Caco-2 (cell line): Measurements from ENCODE around the gene ADH1A. TPM values are rescaled to one million over a fixed set of nuclear protein-coding genes. Genes with fewer than 3 reads are reported as not detected.

ENCODE experiments used
- BruUV-seq: library from RNA; stranded (reverse); fragments of 400-500 nt; replicated peaks from 2 replicates; lab custom pipeline; 2021; lab: Mats Ljungman, UMichigan
- CTCF ChIA-PET: fragments of 300-600 bp; sonication (Branson Sonifier 250); formaldehyde crosslinking; loops from one replicate; lab custom pipeline; 2022; ENCODE audit warnings: antibody characterized with exemption; lab: Charles Lee
- POLR2A ChIA-PET: fragments of 300-600 bp; sonication (Branson Sonifier 250); formaldehyde crosslinking; loops from one replicate; lab custom pipeline; 2022; ENCODE audit warnings: antibody characterized with exemption; lab: Charles Lee
- DNase-seq, 2 experiments: peaks; one replicate each; pipeline versions ENCODE4 v3.0.0 to v3.0.0-alpha.2; 2020 to 2022
- H3K27me3 ChIP-seq: replicated peaks from 2 replicates; pipeline ENCODE4 v1.6.0; 2011; ENCODE audit warnings: low read length; ENCODE audit not compliant: control insufficient read depth, insufficient read depth
- H3K36me3 ChIP-seq: 2 replicates; pipeline ENCODE4 v1.5.1; 2011; ENCODE audit warnings: low read length; ENCODE audit not compliant: control insufficient read depth, insufficient read depth
- H3K4me1 ChIP-seq: fragments of 250-450 bp; sonication (Bioruptor Pico); 2 replicates; pipeline ENCODE4 v1.5.1; 2020; ENCODE audit warnings: mild to moderate bottlenecking
- H3K4me3 ChIP-seq: 2 replicates; pipeline ENCODE4 v1.5.1; 2011; ENCODE audit warnings: low read depth, mild to moderate bottlenecking, control low read depth, low read length
- H3K9me3 ChIP-seq: fragments of 250-450 bp; sonication (Bioruptor Pico); 2 replicates; pipeline ENCODE4 v1.5.1; 2020; ENCODE audit warnings: mild to moderate bottlenecking, moderate library complexity
- H3K27ac Mint-ChIP-seq: one replicate; pipeline ENCODE4 v1.8.0; 2022; ENCODE audit warnings: mixed read lengths; ENCODE audit not compliant: unreplicated experiment
- H3K27me3 Mint-ChIP-seq: one replicate; pipeline ENCODE4 v1.8.0; 2022; ENCODE audit warnings: mixed read lengths; ENCODE audit not compliant: insufficient read depth, unreplicated experiment
- H3K36me3 Mint-ChIP-seq: one replicate; pipeline ENCODE4 v1.8.0; 2022; ENCODE audit warnings: mild to moderate bottlenecking, mixed read lengths; ENCODE audit not compliant: insufficient read depth, unreplicated experiment
- H3K4me1 Mint-ChIP-seq: one replicate; pipeline ENCODE4 v1.8.0; 2022; ENCODE audit warnings: low read depth, mixed read lengths; ENCODE audit not compliant: unreplicated experiment
- H3K4me3 Mint-ChIP-seq: one replicate; pipeline ENCODE4 v1.8.0; 2022; ENCODE audit warnings: mild to moderate bottlenecking, moderate library complexity, mixed read lengths; ENCODE audit not compliant: unreplicated experiment
- H3K9me3 Mint-ChIP-seq: one replicate; pipeline ENCODE4 v1.8.0; 2022; ENCODE audit warnings: mixed read lengths; ENCODE audit not compliant: unreplicated experiment
- intact Hi-C: fragments of 100-400 bp; cut with micrococcal nuclease; formaldehyde crosslinking; loops from one replicate; pipeline ENCODE4 v1.10.0; 2022; ENCODE audit not compliant: unreplicated experiment
- total RNA-seq: library from RNA; stranded (reverse); gene quantifications from 2 replicates; pipeline ENCODE4 v1.2.3, GENCODE V29; 2022
- TF ChIP-seq, protein P1 (sequence below), 2 experiments: fragments of 200-600 bp in 1 of 2; IDR thresholded peaks; 1 replicate in 1 of 2; 2 replicates in 1 of 2; pipeline versions ENCODE4 v1.5.1 to v1.8.0; 2011 to 2022; ENCODE audit warnings: antibody characterized with exemption in 1 of 2, control low read depth in 1 of 2, inconsistent platforms in 1 of 2, low read depth in 1 of 2, low read length in 1 of 2, mild to moderate bottlenecking in 1 of 2, moderate library complexity in 1 of 2; ENCODE audit not compliant: insufficient read depth in 1 of 2, severe bottlenecking in 1 of 2, unreplicated experiment in 1 of 2

ADH1A gene
- total RNA-seq, 1 experiment from 2014 or later, result not detected

GRCh38 chr4:99315839-99316238, 25.1 kb upstream of the ADH1A start:
- TF ChIP-seq, protein P1, sequence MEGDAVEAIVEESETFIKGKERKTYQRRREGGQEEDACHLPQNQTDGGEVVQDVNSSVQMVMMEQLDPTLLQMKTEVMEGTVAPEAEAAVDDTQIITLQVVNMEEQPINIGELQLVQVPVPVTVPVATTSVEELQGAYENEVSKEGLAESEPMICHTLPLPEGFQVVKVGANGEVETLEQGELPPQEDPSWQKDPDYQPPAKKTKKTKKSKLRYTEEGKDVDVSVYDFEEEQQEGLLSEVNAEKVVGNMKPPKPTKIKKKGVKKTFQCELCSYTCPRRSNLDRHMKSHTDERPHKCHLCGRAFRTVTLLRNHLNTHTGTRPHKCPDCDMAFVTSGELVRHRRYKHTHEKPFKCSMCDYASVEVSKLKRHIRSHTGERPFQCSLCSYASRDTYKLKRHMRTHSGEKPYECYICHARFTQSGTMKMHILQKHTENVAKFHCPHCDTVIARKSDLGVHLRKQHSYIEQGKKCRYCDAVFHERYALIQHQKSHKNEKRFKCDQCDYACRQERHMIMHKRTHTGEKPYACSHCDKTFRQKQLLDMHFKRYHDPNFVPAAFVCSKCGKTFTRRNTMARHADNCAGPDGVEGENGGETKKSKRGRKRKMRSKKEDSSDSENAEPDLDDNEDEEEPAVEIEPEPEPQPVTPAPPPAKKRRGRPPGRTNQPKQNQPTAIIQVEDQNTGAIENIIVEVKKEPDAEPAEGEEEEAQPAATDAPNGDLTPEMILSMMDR (IDR thresholded peaks at IDR 0.05; ENCODE audit: insufficient read depth in 1 of 2, low read depth in 1 of 2, low read length in 1 of 2, severe bottlenecking in 1 of 2, unreplicated experiment in 1 of 2), result no peak
- H3K4me1 ChIP-seq, result no peaks in the 10 kb centered on the region
- H3K36me3 ChIP-seq, result no peaks in the 10 kb centered on the region
- no peak overlapping the region for H3K27ac Mint-ChIP-seq
- no peaks in the 10 kb centered on the region for H3K27me3 ChIP-seq
- peaks cover 4% of the 10 kb centered on the region; the same call in 1 of the 2 replicates for H3K9me3 ChIP-seq
- no peak overlapping the region for H3K4me3 ChIP-seq
- intact Hi-C loops, result no loop called here
- CTCF ChIA-PET, result no interaction called here
- no TSS peak for BruUV-seq
- no peaks in the 10 kb centered on the region for H3K9me3 Mint-ChIP-seq
- H3K36me3 Mint-ChIP-seq, result no peaks in the 10 kb centered on the region
- POLR2A ChIA-PET, result no interaction called here
- H3K27me3 Mint-ChIP-seq, result no peaks in the 10 kb centered on the region
- no peak overlapping the region for H3K4me3 Mint-ChIP-seq
- DNase-seq, result no peak
- no peaks in the 10 kb centered on the region for H3K4me1 Mint-ChIP-seq

DNA sequence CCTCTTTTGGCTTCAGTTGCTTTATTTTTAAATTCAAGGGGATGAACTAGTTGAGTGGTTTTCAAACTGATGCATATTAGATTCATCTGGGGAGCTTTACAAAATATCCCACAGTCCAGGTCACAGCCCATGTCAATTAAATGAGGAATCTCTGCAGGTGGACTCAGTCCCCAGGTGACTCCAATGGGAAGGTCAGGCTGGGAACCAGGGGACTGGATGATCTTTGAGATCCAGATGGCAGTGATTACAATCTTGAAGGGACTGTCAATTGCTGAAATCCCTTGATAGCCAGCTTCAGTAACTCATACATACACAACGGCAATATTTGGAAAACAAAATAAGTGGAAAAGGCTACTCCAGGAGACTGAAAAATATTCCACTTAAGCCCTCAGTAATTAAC, 23.4 kb upstream of the ADH1A start:
- H3K9me3 Mint-ChIP-seq, result no peaks in the 10 kb centered on the region
- CTCF ChIA-PET, result no interaction called here
- TF ChIP-seq, protein P1 (IDR thresholded peaks at IDR 0.05; ENCODE audit: insufficient read depth in 1 of 2, low read depth in 1 of 2, low read length in 1 of 2, severe bottlenecking in 1 of 2, unreplicated experiment in 1 of 2), result no peak
- H3K4me1 Mint-ChIP-seq, result no peaks in the 10 kb centered on the region
- H3K27me3 ChIP-seq, result no peaks in the 10 kb centered on the region
- no peaks in the 10 kb centered on the region for H3K4me1 ChIP-seq
- H3K4me3 Mint-ChIP-seq, result no peak overlapping the region
- intact Hi-C loops, result no loop called here
- BruUV-seq, result no TSS peak
- H3K36me3 ChIP-seq, result no peaks in the 10 kb centered on the region
- H3K4me3 ChIP-seq, result no peak overlapping the region
- no peak overlapping the region for H3K27ac Mint-ChIP-seq
- H3K9me3 ChIP-seq, result peaks cover 4% of the 10 kb centered on the region; the same call in 1 of the 2 replicates
- no peak for DNase-seq
- H3K36me3 Mint-ChIP-seq, result no peaks in the 10 kb centered on the region
- POLR2A ChIA-PET, result no interaction called here
- no peaks in the 10 kb centered on the region for H3K27me3 Mint-ChIP-seq

- Mint-ChIP-seq H3K27ac (no peak overlapping the region), H3K4me1 (no peaks in the 10 kb centered on the region), H3K27me3 (no peaks in the 10 kb centered on the region), H3K4me3 (no peak overlapping the region), H3K36me3 (no peaks in the 10 kb centered on the region), H3K9me3 (no peaks in the 10 kb centered on the region)
- TF ChIP-seq, protein P1 (IDR thresholded peaks at IDR 0.05; ENCODE audit: insufficient read depth in 1 of 2, low read depth in 1 of 2, low read length in 1 of 2, severe bottlenecking in 1 of 2, unreplicated experiment in 1 of 2), result no peak
- H3K27me3 ChIP-seq, result no peaks in the 10 kb centered on the region
- DNase-seq, result no peak
- intact Hi-C loops, result no loop called here
- no TSS peak for BruUV-seq
- no peaks in the 10 kb centered on the region for H3K9me3 ChIP-seq
- H3K4me3 ChIP-seq, result no peak overlapping the region
- H3K36me3 ChIP-seq, result no peaks in the 10 kb centered on the region
- ChIA-PET CTCF (no interaction called here), POLR2A (no interaction called here)
- no peaks in the 10 kb centered on the region for H3K4me1 ChIP-seq
These were observed 19.6 kb upstream of the ADH1A start for GRCh38 chr4:99310389-99310788.
